Measurements from ENCODE around the gene SERPINH1. TPM values are rescaled to one million over a fixed set of nuclear protein-coding genes. Genes with fewer than 3 reads are reported as not detected.
A peak's percentile ranks its signal among the peaks of the same experiment; 100 is the strongest.

The SERPINH1 gene
- total RNA-seq, 1 donor from 2014 or later, result 229 TPM

- no peak for TF ChIP-seq CTCF (conservative IDR thresholded peaks at IDR 0.05)
- H3K27me3 Mint-ChIP-seq, result peaks cover 29% of the 10 kb centered on the region
- peak overlapping the region; percentile 32 for H3K27ac Mint-ChIP-seq
- no peaks in the 10 kb centered on the region for H3K36me3 Mint-ChIP-seq
- peak overlapping the region; percentile 89 for H3K4me3 Mint-ChIP-seq
- H3K9me3 Mint-ChIP-seq, result no peaks in the 10 kb centered on the region
- no peak for DNase-seq (ENCODE audit: extremely low spot score, unreplicated experiment)
- H3K4me1 Mint-ChIP-seq (ENCODE audit: unreplicated experiment), result peaks cover 26% of the 10 kb centered on the region
Observed at GRCh38 chr11:75527938-75528735, 33.9 kb upstream of the SERPINH1 start.

- no peak overlapping the region for H3K4me3 Mint-ChIP-seq
- no peak overlapping the region for H3K27ac Mint-ChIP-seq
- no peaks in the 10 kb centered on the region for H3K9me3 Mint-ChIP-seq
- DNase-seq (ENCODE audit: extremely low spot score, unreplicated experiment), result no peak
- peaks cover 11% of the 10 kb centered on the region for H3K27me3 Mint-ChIP-seq
- no peaks in the 10 kb centered on the region for H3K36me3 Mint-ChIP-seq
- no peak for TF ChIP-seq CTCF (conservative IDR thresholded peaks at IDR 0.05)
- H3K4me1 Mint-ChIP-seq (ENCODE audit: unreplicated experiment), result peaks cover 35% of the 10 kb centered on the region
Observed at GRCh38 chr11:75530577-75530976, 31.5 kb upstream of the SERPINH1 start.

- TF ChIP-seq CTCF (conservative IDR thresholded peaks at IDR 0.05), result no peak
- DNase-seq (ENCODE audit: extremely low spot score, unreplicated experiment), result no peak
- peaks cover 10% of the 10 kb centered on the region for H3K27me3 Mint-ChIP-seq
- H3K9me3 Mint-ChIP-seq, result no peaks in the 10 kb centered on the region
- peaks cover 35% of the 10 kb centered on the region for H3K4me1 Mint-ChIP-seq (ENCODE audit: unreplicated experiment)
- H3K36me3 Mint-ChIP-seq, result no peaks in the 10 kb centered on the region
- no peak overlapping the region for H3K4me3 Mint-ChIP-seq
- H3K27ac Mint-ChIP-seq, result no peak overlapping the region
Observed at GRCh38 chr11:75531325-75531724, 30.7 kb upstream of the SERPINH1 start.

DNA sequence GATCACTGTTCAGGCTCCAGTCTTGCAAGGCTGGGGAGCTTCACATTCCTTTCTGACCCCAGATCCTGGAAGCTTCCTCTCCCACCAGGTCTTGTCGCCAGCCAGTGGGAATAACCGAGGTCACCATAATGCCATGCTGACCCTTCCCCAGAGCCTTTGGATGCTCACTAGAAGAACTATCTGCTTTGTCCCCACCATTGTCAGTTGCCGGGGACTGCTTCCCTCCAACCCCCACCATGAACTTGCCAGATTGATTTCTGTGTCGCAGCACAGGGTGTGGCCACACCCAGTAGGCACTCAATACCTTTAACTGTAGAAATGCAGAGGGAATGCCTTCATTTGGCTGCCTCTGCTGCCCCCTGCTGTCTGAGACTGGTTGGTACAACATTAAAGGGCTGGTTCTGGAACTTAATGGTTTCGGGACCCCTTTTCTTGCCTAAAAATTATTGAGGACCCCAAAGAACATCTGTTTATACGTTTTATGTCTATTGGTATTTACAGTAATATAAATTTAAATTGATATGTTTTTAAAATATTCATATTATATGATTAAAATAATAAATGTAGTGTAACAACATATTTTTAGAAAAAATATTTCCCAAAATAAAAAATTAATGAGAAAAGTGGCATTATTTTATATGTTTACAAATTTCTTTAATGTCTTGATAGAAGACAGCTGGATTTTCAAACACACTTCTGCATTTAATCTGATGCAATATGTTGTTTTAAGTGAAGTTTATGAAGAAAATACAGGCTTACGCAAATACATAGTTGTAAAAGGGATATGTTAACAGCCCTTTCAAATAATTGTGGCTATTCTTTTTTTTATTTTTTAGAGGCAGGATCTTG, 29.6 kb upstream of the SERPINH1 start:
- peak overlapping the region; percentile 10 for H3K4me3 Mint-ChIP-seq
- no peak for DNase-seq (ENCODE audit: extremely low spot score, unreplicated experiment)
- H3K27ac Mint-ChIP-seq, result peak overlapping the region; percentile 48
- H3K9me3 Mint-ChIP-seq, result no peaks in the 10 kb centered on the region
- H3K27me3 Mint-ChIP-seq, result peaks cover 4% of the 10 kb centered on the region
- peak; percentile 99 for TF ChIP-seq CTCF (conservative IDR thresholded peaks at IDR 0.05)
- H3K36me3 Mint-ChIP-seq, result no peaks in the 10 kb centered on the region
- peaks cover 36% of the 10 kb centered on the region for H3K4me1 Mint-ChIP-seq (ENCODE audit: unreplicated experiment)

DNA sequence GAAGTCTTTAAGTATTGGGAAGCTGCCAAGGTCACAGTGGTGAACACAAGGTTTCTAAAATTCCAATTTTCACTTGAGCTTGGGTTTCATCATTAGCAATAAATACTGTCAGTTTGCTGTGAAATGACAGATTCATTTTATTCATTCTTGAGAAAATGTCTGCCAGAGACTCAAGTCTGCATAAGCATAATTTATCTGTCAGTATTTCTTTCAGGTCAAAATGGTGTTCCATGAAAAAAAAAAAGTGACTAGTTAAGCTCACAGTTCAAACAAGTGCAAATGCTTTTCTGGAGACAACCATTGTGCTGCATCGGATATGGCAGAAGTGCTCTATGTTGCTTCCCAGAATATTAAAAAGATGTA, 28.2 kb upstream of the SERPINH1 start:
- Mint-ChIP-seq H3K27me3 (peaks cover 4% of the 10 kb centered on the region), H3K4me3 (no peak overlapping the region), H3K27ac (peak overlapping the region; percentile 75), H3K4me1 (ENCODE audit: unreplicated experiment) (peaks cover 32% of the 10 kb centered on the region), H3K36me3 (no peaks in the 10 kb centered on the region), H3K9me3 (no peaks in the 10 kb centered on the region)
- no peak for DNase-seq (ENCODE audit: extremely low spot score, unreplicated experiment)
- no peak for TF ChIP-seq CTCF (conservative IDR thresholded peaks at IDR 0.05)
